HepG2 (cell line): ENCODE data around the gene CMKLR1. TPM values are rescaled to one million over a fixed set of nuclear protein-coding genes. Genes with fewer than 3 reads are reported as not detected.

ENCODE experiments used
- ATAC-seq: fragments of 200-7000 bp; cut with Tn5 transposase; 3 replicates; pipeline ENCODE4 v1.9.1; 2020; ENCODE audit warnings: mild to moderate bottlenecking, moderate library complexity
- BruUV-seq: library from RNA; stranded (reverse); fragments of 400-500 nt; replicated peaks from 2 replicates; lab custom pipeline; 2021; lab: Mats Ljungman, UMichigan
- CTCF ChIA-PET: fragments of 300-600 bp; formaldehyde crosslinking; extraction: SDS; loops from one replicate; lab custom pipeline; 2021; ENCODE audit warnings: low total read pairs, inconsistent platforms, low intra/inter-chr PET ratio; lab: Yijun Ruan, JAX
- POLR2A ChIA-PET: fragments of 350-600 bp; sonication (Branson Sonifier 250); formaldehyde crosslinking; loops from one replicate; lab custom pipeline; 2020; ENCODE audit warnings: antibody characterized with exemption, inconsistent platforms; lab: Yijun Ruan, JAX
- DNase-seq: peaks from one replicate; pipeline ENCODE4 v3.0.0-alpha.2; 2015; ENCODE audit warnings: low spot score
- FAIRE-seq: peaks from 3 replicates; lab custom pipeline; 2011; peaks lifted over from hg19 to GRCh38; lab: Jason Lieb, UNC
- H2AFZ ChIP-seq: one replicate; pipeline ENCODE4 v1.6.1; 2011; ENCODE audit warnings: low read length, inconsistent platforms
- H3K27ac ChIP-seq: fragments of 300-600 bp; 3 replicates; pipeline ENCODE4 v1.8.0; 2011; ENCODE audit warnings: mixed run types, mild to moderate bottlenecking, mixed read lengths, low read length, inconsistent platforms; ENCODE audit not compliant: insufficient read depth; ENCODE audit errors: extremely low read length
- H3K27me3 ChIP-seq, 2 experiments: fragments of 200-600 bp in 1 of 2; 2 replicates in 1 of 2; 3 replicates in 1 of 2; pipeline versions ENCODE4 v1.6.0 to v1.8.0; 2011; ENCODE audit warnings: low read length in 2 of 2, mild to moderate bottlenecking in 2 of 2, moderate library complexity in 2 of 2, inconsistent platforms in 1 of 2; ENCODE audit not compliant: insufficient read depth in 2 of 2, control insufficient read depth in 1 of 2
- H3K36me3 ChIP-seq, 2 experiments: fragments of 200-600 bp in 1 of 2; replicated peaks in 1 of 2; 2 replicates in 1 of 2; 3 replicates in 1 of 2; pipeline versions ENCODE4 v1.5.1 to v1.8.0; 2011; ENCODE audit warnings: low read length in 2 of 2, inconsistent platforms in 1 of 2; ENCODE audit not compliant: insufficient read depth in 2 of 2, control insufficient read depth in 1 of 2
- H3K4me1 ChIP-seq: 2 replicates; pipeline ENCODE4 v1.5.1; 2012; ENCODE audit warnings: low read length, inconsistent platforms; ENCODE audit not compliant: insufficient read depth
- H3K4me2 ChIP-seq: 2 replicates; pipeline ENCODE4 v1.6.0; 2011; ENCODE audit warnings: low read depth, low read length, inconsistent platforms
- H3K4me3 ChIP-seq, 3 experiments: fragments of 200-600 bp in 1 of 3; sonication (generic), shearing (Covaris generic) in 1 of 3; replicated peaks in 1 of 3; 2 replicates each; pipeline ENCODE4 v1.5.1; 2011 to 2016; ENCODE audit warnings: low read length in 3 of 3, inconsistent platforms in 2 of 3, low read depth in 2 of 3, mild to moderate bottlenecking in 2 of 3, control low read depth in 1 of 3, mixed read lengths in 1 of 3; ENCODE audit not compliant: insufficient read depth in 1 of 3
- H3K79me2 ChIP-seq: one replicate; pipeline ENCODE4 v1.6.1; 2011; ENCODE audit warnings: low read length, inconsistent platforms; ENCODE audit not compliant: insufficient read depth
- H3K9ac ChIP-seq: 2 replicates; pipeline ENCODE4 v1.6.0; 2011; ENCODE audit warnings: mild to moderate bottlenecking, low read depth, low read length, inconsistent platforms; ENCODE audit not compliant: insufficient read depth
- H3K9me3 ChIP-seq: 2 replicates; pipeline ENCODE4 v1.5.1; 2012; ENCODE audit warnings: mild to moderate bottlenecking, low read length
- H4K20me1 ChIP-seq: 2 replicates; pipeline ENCODE4 v1.6.0; 2011; ENCODE audit warnings: inconsistent platforms, mild to moderate bottlenecking, low read length, moderate library complexity; ENCODE audit not compliant: insufficient read depth
- ARNT2 ChIP-seq: sonication (generic); formaldehyde crosslinking; IDR thresholded peaks from 2 replicates; pipeline ENCODE4 v1.8.0; 2022; ENCODE audit warnings: mild to moderate bottlenecking, low read depth, missing genetic modification reagents, moderate library complexity
- IRF1 ChIP-seq: sonication (generic); formaldehyde crosslinking; IDR thresholded peaks from 2 replicates; pipeline ENCODE4 v1.4.0; 2020; ENCODE audit warnings: low read depth, mild to moderate bottlenecking, missing genetic modification reagents
- ZC3H13 ChIP-seq: sonication (generic); formaldehyde crosslinking; IDR thresholded peaks from 2 replicates; pipeline ENCODE4 v1.8.1; 2023; ENCODE audit warnings: mild to moderate bottlenecking, missing genetic modification reagents, moderate library complexity
- ZFP1 ChIP-seq: IDR thresholded peaks from 2 replicates; pipeline ENCODE4 v1.6.1; 2016
- ZNF251 ChIP-seq: sonication (generic); formaldehyde crosslinking; IDR thresholded peaks from 2 replicates; pipeline ENCODE4 v1.9.0; 2021; ENCODE audit warnings: mild to moderate bottlenecking, missing genetic modification reagents
- ZNF280B ChIP-seq: sonication (generic); formaldehyde crosslinking; IDR thresholded peaks from 2 replicates; pipeline ENCODE4 v1.5.0; 2020; ENCODE audit warnings: missing genetic modification reagents, mild to moderate bottlenecking, borderline replicate concordance
- ZNF329 ChIP-seq: sonication (generic); formaldehyde crosslinking; IDR thresholded peaks from 2 replicates; pipeline ENCODE4 v1.9.0; 2021; ENCODE audit warnings: low read depth, mild to moderate bottlenecking, missing genetic modification reagents
- WGBS: methylation state at CpG from one replicate; pipeline ENCODE4 v1.1.6; 2017; ENCODE audit warnings: low lambda C conversion rate; 5-methylcytosine and 5-hydroxymethylcytosine counted together
- in situ Hi-C: cut with HindIII; loops from 2 replicates; pipeline ENCODE4 v1.10.0; 2017; ENCODE audit warnings: low pct_unique_long_range_greater_than_20kb; ENCODE audit not compliant: extremely low pct_ligation_motif_present
- intact Hi-C: fragments of 100-400 bp; cut with micrococcal nuclease; formaldehyde crosslinking; loops from one replicate; pipeline ENCODE4 v1.10.0; 2022; ENCODE audit not compliant: unreplicated experiment
- polyA plus RNA-seq, 8 experiments: library from polyadenylated mRNA; depleted of rRNA in 3 of 8; stranded (reverse) in 7 of 8; unstranded in 1 of 8; fragments of >200 nt; fragmentation: Illumina TruSeq in 4 of 8; extraction: Trizol in 4 of 8; gene quantifications; 2 replicates each; pipeline versions ENCODE4 v1.2.1 to v1.2.3, GENCODE V29; 2011 to 2016; ENCODE audit warnings: low read depth in 4 of 8, missing spikeins in 1 of 8, mixed read lengths in 1 of 8; ENCODE audit not compliant: insufficient read depth in 1 of 8
- total RNA-seq, 5 experiments: library from RNA; depleted of rRNA; stranded (reverse); fragments of >200 nt; fragmentation: Illumina TruSeq; extraction: Trizol; gene quantifications; 2 replicates each; pipeline ENCODE4 v1.2.3, GENCODE V29; 2016; ENCODE audit warnings: low read depth in 1 of 5
- TF ChIP-seq, protein P1 (sequence below): sonication (generic); formaldehyde crosslinking; IDR thresholded peaks from 2 replicates; pipeline ENCODE4 v1.4.0; 2020; ENCODE audit warnings: missing genetic modification reagents
- TF ChIP-seq, protein P2 (sequence below): sonication (generic); formaldehyde crosslinking; conservative IDR thresholded peaks from 2 replicates; pipeline ENCODE4 v1.4.0; 2020; ENCODE audit warnings: missing genetic modification reagents

Gene CMKLR1
- total and polyA plus RNA-seq, 2 of the 13 experiments (the other 11 are each of a cell fraction or from before 2014, with no cell fraction given) = not detected

GRCh38 chr12:108299980-108300696, 39.0 kb downstream of the CMKLR1 start:
- intact Hi-C loops (no loop called here), in situ Hi-C loops (loop anchor here (5.0 kb wide), 1 partner anchor 157 kb away; no protein-coding TSS in a partner anchor)
- Histone ChIP-seq H4K20me1 (no peaks in the 10 kb centered on the region), H3K27ac (no peak overlapping the region), H2AFZ (no peak overlapping the region), H3K9ac (no peak overlapping the region), H3K27me3 (peaks cover 2 to 5% of the 10 kb centered on the region in 2 experiments; a peak in 3 of 5 replicates), H3K79me2 (no peaks in the 10 kb centered on the region), H3K4me3 (no peak overlapping the region), H3K36me3 (no peaks in the 10 kb centered on the region), H3K4me1 (peaks cover 34% of the 10 kb centered on the region), H3K9me3 (no peaks in the 10 kb centered on the region), H3K4me2 (no peak overlapping the region)
- ATAC-seq = no peak
- ChIA-PET POLR2A (no interaction called here), CTCF (no interaction called here)
- WGBS = 54% methylated on average over 7 of the region's 7 CpGs
- no TSS peak for BruUV-seq
- TF ChIP-seq ARNT2 (CRISPR knock-in tag) (no peak), ZNF280B (CRISPR knock-in tag) (no peak)
- DNase-seq = no peak
- FAIRE-seq = no peak

DNA sequence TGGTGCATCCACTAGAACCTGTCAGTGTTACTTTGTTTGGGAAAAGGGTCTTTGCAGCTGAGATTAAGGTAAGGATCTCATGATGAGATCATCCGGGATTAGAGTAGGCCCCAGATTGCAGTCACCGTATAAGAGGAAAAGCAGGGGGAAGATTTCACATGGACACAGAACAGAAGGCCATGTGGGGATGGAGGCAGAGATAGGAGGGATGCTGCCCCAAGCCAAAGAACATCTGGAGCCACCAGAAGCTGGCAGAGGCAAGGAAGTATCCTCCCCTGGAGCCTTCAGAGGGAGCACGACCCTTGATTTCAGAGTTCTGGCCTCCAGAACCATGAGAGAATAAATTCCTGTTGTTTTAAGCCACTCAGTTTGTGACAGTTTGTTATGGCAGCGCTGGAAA, 39.6 kb downstream of the CMKLR1 start:
- H4K20me1 ChIP-seq = no peaks in the 10 kb centered on the region
- H3K4me1 ChIP-seq = peaks cover 27% of the 10 kb centered on the region
- H2AFZ ChIP-seq = no peak overlapping the region
- H3K9me3 ChIP-seq = no peaks in the 10 kb centered on the region
- no peaks in the 10 kb centered on the region for H3K36me3 ChIP-seq
- peaks cover under 1 to 2% of the 10 kb centered on the region in 2 experiments; a peak in 3 of 5 replicates for H3K27me3 ChIP-seq
- intact Hi-C loops (no loop called here), in situ Hi-C loops (loop anchor here (5.0 kb wide), 1 partner anchor 158 kb away; no protein-coding TSS in a partner anchor)
- no TSS peak for BruUV-seq
- DNase-seq = no peak
- no peak overlapping the region for H3K4me2 ChIP-seq
- ChIA-PET CTCF (no interaction called here), POLR2A (no interaction called here)
- no peak overlapping the region for H3K4me3 ChIP-seq
- WGBS = 41% methylated on average over 4 of the region's 4 CpGs
- no peak for FAIRE-seq
- H3K79me2 ChIP-seq = no peaks in the 10 kb centered on the region
- H3K9ac ChIP-seq = no peak overlapping the region
- ATAC-seq = no peak
- H3K27ac ChIP-seq = no peak overlapping the region
- no peak for TF ChIP-seq ZC3H13
- TF ChIP-seq ZNF329 (CRISPR knock-in tag) = no peak
- TF ChIP-seq ZNF251 (CRISPR knock-in tag) = no peak
- TF ChIP-seq, protein P1, sequence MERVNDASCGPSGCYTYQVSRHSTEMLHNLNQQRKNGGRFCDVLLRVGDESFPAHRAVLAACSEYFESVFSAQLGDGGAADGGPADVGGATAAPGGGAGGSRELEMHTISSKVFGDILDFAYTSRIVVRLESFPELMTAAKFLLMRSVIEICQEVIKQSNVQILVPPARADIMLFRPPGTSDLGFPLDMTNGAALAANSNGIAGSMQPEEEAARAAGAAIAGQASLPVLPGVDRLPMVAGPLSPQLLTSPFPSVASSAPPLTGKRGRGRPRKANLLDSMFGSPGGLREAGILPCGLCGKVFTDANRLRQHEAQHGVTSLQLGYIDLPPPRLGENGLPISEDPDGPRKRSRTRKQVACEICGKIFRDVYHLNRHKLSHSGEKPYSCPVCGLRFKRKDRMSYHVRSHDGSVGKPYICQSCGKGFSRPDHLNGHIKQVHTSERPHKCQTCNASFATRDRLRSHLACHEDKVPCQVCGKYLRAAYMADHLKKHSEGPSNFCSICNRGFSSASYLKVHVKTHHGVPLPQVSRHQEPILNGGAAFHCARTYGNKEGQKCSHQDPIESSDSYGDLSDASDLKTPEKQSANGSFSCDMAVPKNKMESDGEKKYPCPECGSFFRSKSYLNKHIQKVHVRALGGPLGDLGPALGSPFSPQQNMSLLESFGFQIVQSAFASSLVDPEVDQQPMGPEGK (CRISPR knock-in tag) = no peak
- TF ChIP-seq, protein P2, sequence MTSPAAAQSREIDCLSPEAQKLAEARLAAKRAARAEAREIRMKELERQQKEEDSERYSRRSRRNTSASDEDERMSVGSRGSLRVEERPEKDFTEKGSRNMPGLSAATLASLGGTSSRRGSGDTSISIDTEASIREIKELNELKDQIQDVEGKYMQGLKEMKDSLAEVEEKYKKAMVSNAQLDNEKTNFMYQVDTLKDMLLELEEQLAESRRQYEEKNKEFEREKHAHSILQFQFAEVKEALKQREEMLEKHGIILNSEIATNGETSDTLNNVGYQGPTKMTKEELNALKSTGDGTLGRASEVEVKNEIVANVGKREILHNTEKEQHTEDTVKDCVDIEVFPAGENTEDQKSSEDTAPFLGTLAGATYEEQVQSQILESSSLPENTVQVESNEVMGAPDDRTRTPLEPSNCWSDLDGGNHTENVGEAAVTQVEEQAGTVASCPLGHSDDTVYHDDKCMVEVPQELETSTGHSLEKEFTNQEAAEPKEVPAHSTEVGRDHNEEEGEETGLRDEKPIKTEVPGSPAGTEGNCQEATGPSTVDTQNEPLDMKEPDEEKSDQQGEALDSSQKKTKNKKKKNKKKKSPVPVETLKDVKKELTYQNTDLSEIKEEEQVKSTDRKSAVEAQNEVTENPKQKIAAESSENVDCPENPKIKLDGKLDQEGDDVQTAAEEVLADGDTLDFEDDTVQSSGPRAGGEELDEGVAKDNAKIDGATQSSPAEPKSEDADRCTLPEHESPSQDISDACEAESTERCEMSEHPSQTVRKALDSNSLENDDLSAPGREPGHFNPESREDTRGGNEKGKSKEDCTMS (CRISPR knock-in tag) = no peak
- TF ChIP-seq IRF1 = no peak
- no peak for TF ChIP-seq ZFP1 (CRISPR knock-in tag)
